ENCODE data around the gene OSBPL6. TPM values are rescaled to one million over a fixed set of nuclear protein-coding genes. Genes with fewer than 3 reads are reported as not detected.

The OSBPL6 gene
- total RNA-seq, 1 experiment from 2014 or later: 11.6 TPM

DNA sequence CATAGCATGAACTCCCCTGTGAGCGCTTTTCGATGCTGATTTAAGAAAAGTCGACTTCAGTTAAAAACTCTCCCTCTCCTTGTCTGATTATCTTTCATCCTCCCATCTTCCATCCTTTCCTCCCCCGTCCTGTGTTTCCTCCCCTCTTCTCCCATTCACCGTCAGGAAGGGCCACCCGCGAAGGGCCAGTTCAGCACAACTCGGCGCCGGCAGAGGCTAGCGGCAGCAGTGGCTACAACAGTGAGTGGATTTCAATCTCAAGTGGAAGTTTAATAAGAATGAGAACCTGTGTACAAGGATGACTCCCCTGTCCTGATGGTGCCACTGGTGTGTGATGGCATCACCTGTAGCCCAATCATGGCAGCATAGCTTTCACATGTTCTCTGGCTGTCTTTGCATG, 149.8 kb downstream of the OSBPL6 start:
- no peak for ATAC-seq
- BruUV-seq (replicated peaks): no TSS peak
- TF ChIP-seq EZH2 (IDR thresholded peaks at IDR 0.05) (no peak), SP1 (IDR thresholded peaks at IDR 0.05; ENCODE audit: low read depth) (no peak), EZH2phosphoT487 (IDR thresholded peaks at IDR 0.05; ENCODE audit: borderline replicate concordance) (no peak), SIN3A (IDR thresholded peaks at IDR 0.05; ENCODE audit: low read depth) (no peak), TCF7L2 (IDR thresholded peaks at IDR 0.05; ENCODE audit: borderline replicate concordance, extremely low read depth, insufficient read depth, insufficient read length) (no peak), ELF1 (IDR thresholded peaks at IDR 0.05; ENCODE audit: borderline replicate concordance, low read depth) (no peak), YY1 (IDR thresholded peaks at IDR 0.05; ENCODE audit: extremely low read depth, insufficient replicate concordance, low read depth, low read length) (no peak), ZFX (IDR thresholded peaks at IDR 0.05) (no peak)
- TF ChIP-seq, protein P1, sequence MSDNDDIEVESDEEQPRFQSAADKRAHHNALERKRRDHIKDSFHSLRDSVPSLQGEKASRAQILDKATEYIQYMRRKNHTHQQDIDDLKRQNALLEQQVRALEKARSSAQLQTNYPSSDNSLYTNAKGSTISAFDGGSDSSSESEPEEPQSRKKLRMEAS (IDR thresholded peaks at IDR 0.05): no peak
- TF ChIP-seq, protein P2, sequence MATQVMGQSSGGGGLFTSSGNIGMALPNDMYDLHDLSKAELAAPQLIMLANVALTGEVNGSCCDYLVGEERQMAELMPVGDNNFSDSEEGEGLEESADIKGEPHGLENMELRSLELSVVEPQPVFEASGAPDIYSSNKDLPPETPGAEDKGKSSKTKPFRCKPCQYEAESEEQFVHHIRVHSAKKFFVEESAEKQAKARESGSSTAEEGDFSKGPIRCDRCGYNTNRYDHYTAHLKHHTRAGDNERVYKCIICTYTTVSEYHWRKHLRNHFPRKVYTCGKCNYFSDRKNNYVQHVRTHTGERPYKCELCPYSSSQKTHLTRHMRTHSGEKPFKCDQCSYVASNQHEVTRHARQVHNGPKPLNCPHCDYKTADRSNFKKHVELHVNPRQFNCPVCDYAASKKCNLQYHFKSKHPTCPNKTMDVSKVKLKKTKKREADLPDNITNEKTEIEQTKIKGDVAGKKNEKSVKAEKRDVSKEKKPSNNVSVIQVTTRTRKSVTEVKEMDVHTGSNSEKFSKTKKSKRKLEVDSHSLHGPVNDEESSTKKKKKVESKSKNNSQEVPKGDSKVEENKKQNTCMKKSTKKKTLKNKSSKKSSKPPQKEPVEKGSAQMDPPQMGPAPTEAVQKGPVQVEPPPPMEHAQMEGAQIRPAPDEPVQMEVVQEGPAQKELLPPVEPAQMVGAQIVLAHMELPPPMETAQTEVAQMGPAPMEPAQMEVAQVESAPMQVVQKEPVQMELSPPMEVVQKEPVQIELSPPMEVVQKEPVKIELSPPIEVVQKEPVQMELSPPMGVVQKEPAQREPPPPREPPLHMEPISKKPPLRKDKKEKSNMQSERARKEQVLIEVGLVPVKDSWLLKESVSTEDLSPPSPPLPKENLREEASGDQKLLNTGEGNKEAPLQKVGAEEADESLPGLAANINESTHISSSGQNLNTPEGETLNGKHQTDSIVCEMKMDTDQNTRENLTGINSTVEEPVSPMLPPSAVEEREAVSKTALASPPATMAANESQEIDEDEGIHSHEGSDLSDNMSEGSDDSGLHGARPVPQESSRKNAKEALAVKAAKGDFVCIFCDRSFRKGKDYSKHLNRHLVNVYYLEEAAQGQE (IDR thresholded peaks at IDR 0.05; ENCODE audit: low read depth): no peak
- TF ChIP-seq, protein P3, sequence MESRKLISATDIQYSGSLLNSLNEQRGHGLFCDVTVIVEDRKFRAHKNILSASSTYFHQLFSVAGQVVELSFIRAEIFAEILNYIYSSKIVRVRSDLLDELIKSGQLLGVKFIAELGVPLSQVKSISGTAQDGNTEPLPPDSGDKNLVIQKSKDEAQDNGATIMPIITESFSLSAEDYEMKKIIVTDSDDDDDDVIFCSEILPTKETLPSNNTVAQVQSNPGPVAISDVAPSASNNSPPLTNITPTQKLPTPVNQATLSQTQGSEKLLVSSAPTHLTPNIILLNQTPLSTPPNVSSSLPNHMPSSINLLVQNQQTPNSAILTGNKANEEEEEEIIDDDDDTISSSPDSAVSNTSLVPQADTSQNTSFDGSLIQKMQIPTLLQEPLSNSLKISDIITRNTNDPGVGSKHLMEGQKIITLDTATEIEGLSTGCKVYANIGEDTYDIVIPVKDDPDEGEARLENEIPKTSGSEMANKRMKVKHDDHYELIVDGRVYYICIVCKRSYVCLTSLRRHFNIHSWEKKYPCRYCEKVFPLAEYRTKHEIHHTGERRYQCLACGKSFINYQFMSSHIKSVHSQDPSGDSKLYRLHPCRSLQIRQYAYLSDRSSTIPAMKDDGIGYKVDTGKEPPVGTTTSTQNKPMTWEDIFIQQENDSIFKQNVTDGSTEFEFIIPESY (IDR thresholded peaks at IDR 0.05; ENCODE audit: extremely low read depth, insufficient replicate concordance, low read length): no peak
- TF ChIP-seq, protein P4, sequence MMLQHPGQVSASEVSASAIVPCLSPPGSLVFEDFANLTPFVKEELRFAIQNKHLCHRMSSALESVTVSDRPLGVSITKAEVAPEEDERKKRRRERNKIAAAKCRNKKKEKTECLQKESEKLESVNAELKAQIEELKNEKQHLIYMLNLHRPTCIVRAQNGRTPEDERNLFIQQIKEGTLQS (IDR thresholded peaks at IDR 0.05): no peak
- Histone ChIP-seq H3K4me3 (replicated peaks in 1 of 2; ENCODE audit: low read depth in 1 of 2, low read length in 2 of 2) (no peak overlapping the region), H3K4me1 (ENCODE audit: control insufficient read depth in 1 of 2, insufficient read depth in 2 of 2, low read length in 2 of 2) (no peaks in the 10 kb centered on the region), H4K20me1 (ENCODE audit: insufficient read depth) (no peaks in the 10 kb centered on the region), H3K9me3 (ENCODE audit: control insufficient read depth in 1 of 2, insufficient read depth in 1 of 2, low read depth in 1 of 2, low read length in 2 of 2) (no peaks in the 10 kb centered on the region), H3K79me2 (ENCODE audit: insufficient read depth, low read length) (no peaks in the 10 kb centered on the region), H3K4me2 (ENCODE audit: low read length) (no peak overlapping the region), H3K36me3 (ENCODE audit: control insufficient read depth in 1 of 2, insufficient read depth in 2 of 2, low read length in 2 of 2) (no peaks in the 10 kb centered on the region), H3K27ac (ENCODE audit: low read depth, low read length) (no peak overlapping the region), H2AFZ (ENCODE audit: low read depth, low read length, poor library complexity, severe bottlenecking) (no peak overlapping the region), H3K27me3 (ENCODE audit: insufficient read depth, low read length) (no peaks in the 10 kb centered on the region), H3K9me2 (ENCODE audit: insufficient read depth) (no peaks in the 10 kb centered on the region), H3K9ac (ENCODE audit: low read length) (no peak overlapping the region)
- intact Hi-C loops (cut with micrococcal nuclease): no loop called here
- POLR2A ChIA-PET: no interaction called here
- RAD21 ChIA-PET (ENCODE audit: low non-redundant PET in 1 of 2, low total read pairs in 2 of 2, uncharacterized antibody in 2 of 2, unreplicated experiment in 2 of 2): no interaction called here
- no peak for DNase-seq (ENCODE audit: low read depth, low spot score)
- CTCF ChIA-PET: no interaction called here

Measured in HCT116 (cell line).